Measurements from ENCODE around the gene ETV6.

Gene ETV6

DNA sequence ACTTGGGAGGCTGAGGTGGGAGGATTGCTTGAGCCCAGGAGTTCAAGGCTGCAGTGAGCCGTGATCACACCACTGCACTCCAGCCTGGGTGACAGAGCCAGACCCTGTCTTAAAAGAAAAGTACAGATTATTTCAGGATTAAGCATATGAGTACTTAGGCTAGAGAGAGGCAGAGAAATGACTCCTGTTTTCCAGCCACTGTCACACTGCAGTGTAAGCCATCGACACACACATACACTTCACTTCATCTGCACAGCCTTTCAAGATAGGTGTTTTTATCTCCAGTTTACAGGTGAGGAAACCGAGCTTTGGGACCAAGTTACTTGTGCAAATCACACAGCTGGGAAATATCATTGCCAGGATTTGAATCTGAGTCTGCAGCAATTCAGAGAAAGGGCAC is 77.2 kb downstream of the ETV6 start:
- Histone ChIP-seq H3K27me3 (ENCODE audit: insufficient read depth, low read depth) (no peaks in the 10 kb centered on the region), H3K27ac (no peak overlapping the region), H3K36me3 (ENCODE audit: insufficient read depth) (no peaks in the 10 kb centered on the region), H3K79me2 (ENCODE audit: insufficient read depth, low read depth) (no peaks in the 10 kb centered on the region), H3K4me2 (no peak overlapping the region), H3K4me3 (IDR thresholded peaks at IDR 0.05; ENCODE audit: insufficient read depth, low read depth, low read length) (no peak overlapping the region), H3K4me1 (ENCODE audit: low read depth, poor library complexity, severe bottlenecking) (peaks cover 7% of the 10 kb centered on the region), H3K9ac (no peak overlapping the region), H2AFZ (ENCODE audit: low read depth) (no peak overlapping the region), H4K20me1 (ENCODE audit: insufficient read depth) (no peaks in the 10 kb centered on the region)
- TF ChIP-seq, protein P1, sequence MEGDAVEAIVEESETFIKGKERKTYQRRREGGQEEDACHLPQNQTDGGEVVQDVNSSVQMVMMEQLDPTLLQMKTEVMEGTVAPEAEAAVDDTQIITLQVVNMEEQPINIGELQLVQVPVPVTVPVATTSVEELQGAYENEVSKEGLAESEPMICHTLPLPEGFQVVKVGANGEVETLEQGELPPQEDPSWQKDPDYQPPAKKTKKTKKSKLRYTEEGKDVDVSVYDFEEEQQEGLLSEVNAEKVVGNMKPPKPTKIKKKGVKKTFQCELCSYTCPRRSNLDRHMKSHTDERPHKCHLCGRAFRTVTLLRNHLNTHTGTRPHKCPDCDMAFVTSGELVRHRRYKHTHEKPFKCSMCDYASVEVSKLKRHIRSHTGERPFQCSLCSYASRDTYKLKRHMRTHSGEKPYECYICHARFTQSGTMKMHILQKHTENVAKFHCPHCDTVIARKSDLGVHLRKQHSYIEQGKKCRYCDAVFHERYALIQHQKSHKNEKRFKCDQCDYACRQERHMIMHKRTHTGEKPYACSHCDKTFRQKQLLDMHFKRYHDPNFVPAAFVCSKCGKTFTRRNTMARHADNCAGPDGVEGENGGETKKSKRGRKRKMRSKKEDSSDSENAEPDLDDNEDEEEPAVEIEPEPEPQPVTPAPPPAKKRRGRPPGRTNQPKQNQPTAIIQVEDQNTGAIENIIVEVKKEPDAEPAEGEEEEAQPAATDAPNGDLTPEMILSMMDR (conservative IDR thresholded peaks at IDR 0.05; ENCODE audit: low read depth, low read length): no peak

DNA sequence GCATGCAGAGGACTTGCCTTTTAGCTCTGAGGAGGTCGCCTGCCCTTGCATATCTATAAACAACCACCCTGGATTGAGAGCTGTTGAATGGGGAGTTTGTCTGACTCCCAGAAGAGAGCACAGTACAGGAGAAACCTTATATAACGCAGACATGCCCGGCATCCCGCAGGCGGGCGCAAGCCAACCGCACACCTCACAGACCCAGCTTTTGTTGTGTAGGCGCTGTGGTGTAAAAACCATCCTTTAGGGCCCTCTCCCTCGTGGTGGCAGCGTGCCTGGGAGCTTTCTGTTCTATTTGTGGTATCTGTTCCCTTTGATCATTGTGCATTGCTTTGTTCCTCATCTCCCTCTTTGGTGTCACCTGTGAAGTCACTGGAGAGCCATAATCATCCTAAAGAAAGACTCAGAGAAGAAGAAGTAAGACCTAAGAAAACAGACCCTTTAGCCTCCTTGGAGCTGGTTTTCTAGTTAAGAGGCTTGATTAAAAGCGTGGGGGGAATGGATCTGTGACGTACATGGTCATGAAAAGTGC is 77.7 kb downstream of the ETV6 start:
- no peak overlapping the region for H2AFZ ChIP-seq (ENCODE audit: low read depth)
- H3K4me1 ChIP-seq (ENCODE audit: low read depth, poor library complexity, severe bottlenecking): peaks cover 7% of the 10 kb centered on the region
- H3K79me2 ChIP-seq (ENCODE audit: insufficient read depth, low read depth): no peaks in the 10 kb centered on the region
- no peak overlapping the region for H3K4me3 ChIP-seq (IDR thresholded peaks at IDR 0.05; ENCODE audit: insufficient read depth, low read depth, low read length)
- no peak overlapping the region for H3K27ac ChIP-seq
- H3K4me2 ChIP-seq: no peak overlapping the region
- H3K9ac ChIP-seq: no peak overlapping the region
- H3K36me3 ChIP-seq (ENCODE audit: insufficient read depth): no peaks in the 10 kb centered on the region
- TF ChIP-seq, protein P1 (conservative IDR thresholded peaks at IDR 0.05; ENCODE audit: low read depth, low read length): no peak
- H4K20me1 ChIP-seq (ENCODE audit: insufficient read depth): no peaks in the 10 kb centered on the region
- no peaks in the 10 kb centered on the region for H3K27me3 ChIP-seq (ENCODE audit: insufficient read depth, low read depth)

- peaks cover 7% of the 10 kb centered on the region for H3K4me1 ChIP-seq (ENCODE audit: low read depth, poor library complexity, severe bottlenecking)
- H3K9ac ChIP-seq: no peak overlapping the region
- H3K4me3 ChIP-seq (IDR thresholded peaks at IDR 0.05; ENCODE audit: insufficient read depth, low read depth, low read length): no peak overlapping the region
- H3K36me3 ChIP-seq (ENCODE audit: insufficient read depth): no peaks in the 10 kb centered on the region
- no peaks in the 10 kb centered on the region for H3K79me2 ChIP-seq (ENCODE audit: insufficient read depth, low read depth)
- H3K4me2 ChIP-seq: no peak overlapping the region
- no peak overlapping the region for H2AFZ ChIP-seq (ENCODE audit: low read depth)
- no peaks in the 10 kb centered on the region for H4K20me1 ChIP-seq (ENCODE audit: insufficient read depth)
- H3K27me3 ChIP-seq (ENCODE audit: insufficient read depth, low read depth): no peaks in the 10 kb centered on the region
- no peak overlapping the region for H3K27ac ChIP-seq
- TF ChIP-seq, protein P1 (conservative IDR thresholded peaks at IDR 0.05; ENCODE audit: low read depth, low read length): no peak
Measured at GRCh38 chr12:11728154-11728755, 78.8 kb downstream of the ETV6 start.

DNA sequence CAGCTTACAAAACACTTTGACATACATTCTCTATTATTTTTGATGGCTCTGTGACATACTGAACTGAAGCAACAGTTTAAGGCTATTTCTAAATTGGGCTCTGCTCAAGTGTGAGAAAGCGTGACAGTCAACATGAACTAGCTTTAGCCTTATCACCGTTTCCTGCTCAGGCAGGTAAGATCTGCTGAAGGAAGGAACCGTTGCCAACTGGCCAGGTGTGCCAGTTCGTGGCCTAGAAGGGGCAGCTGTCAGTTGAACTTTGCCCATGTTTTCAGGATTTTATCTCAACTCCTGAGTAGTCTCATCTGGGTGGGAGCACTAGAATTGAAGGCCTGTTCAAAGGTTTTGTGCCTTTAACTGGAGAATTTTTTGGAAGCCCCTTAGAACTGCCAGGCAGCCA is 79.5 kb downstream of the ETV6 start:
- no peaks in the 10 kb centered on the region for H3K27me3 ChIP-seq (ENCODE audit: insufficient read depth, low read depth)
- H3K79me2 ChIP-seq (ENCODE audit: insufficient read depth, low read depth): no peaks in the 10 kb centered on the region
- no peak overlapping the region for H3K27ac ChIP-seq
- H3K4me3 ChIP-seq (IDR thresholded peaks at IDR 0.05; ENCODE audit: insufficient read depth, low read depth, low read length): no peak overlapping the region
- H3K36me3 ChIP-seq (ENCODE audit: insufficient read depth): no peaks in the 10 kb centered on the region
- TF ChIP-seq, protein P1 (conservative IDR thresholded peaks at IDR 0.05; ENCODE audit: low read depth, low read length): no peak
- H3K4me2 ChIP-seq: no peak overlapping the region
- no peak overlapping the region for H3K9ac ChIP-seq
- peaks cover 7% of the 10 kb centered on the region for H3K4me1 ChIP-seq (ENCODE audit: low read depth, poor library complexity, severe bottlenecking)
- H2AFZ ChIP-seq (ENCODE audit: low read depth): no peak overlapping the region
- H4K20me1 ChIP-seq (ENCODE audit: insufficient read depth): no peaks in the 10 kb centered on the region

Data from KMS-11 (cell line).